Lung (tissue), 12 donors: ENCODE measurements around the gene RABGAP1. TPM values are rescaled to one million over a fixed set of nuclear protein-coding genes. Genes with fewer than 3 reads are reported as not detected.

ENCODE experiments used
- ATAC-seq: fragments of 200-7000 bp; cut with Tn5 transposase; one replicate; pipeline ENCODE4 v1.9.1; 2020; ENCODE audit warnings: moderate number of reproducible peaks; ENCODE audit not compliant: insufficient read depth, low FRiP score
- DNase-seq, 3 donors: peaks; one replicate each; pipeline ENCODE4 v3.0.0-alpha.2; 2013 to 2017
- H3K27ac ChIP-seq, 2 donors: one replicate each; pipeline ENCODE4 v1.5.1; 2013; ENCODE audit warnings: mild to moderate bottlenecking in 2 of 2, moderate library complexity in 2 of 2, control low read depth in 1 of 2, inconsistent platforms in 1 of 2, low read depth in 1 of 2, low read length in 1 of 2
- H3K27me3 ChIP-seq, 3 donors: one replicate each; pipeline ENCODE4 v1.5.1; 2013; ENCODE audit warnings: low read length in 2 of 3; ENCODE audit not compliant: control insufficient read depth in 3 of 3, insufficient read depth in 3 of 3
- H3K36me3 ChIP-seq, 4 donors: one replicate each; pipeline ENCODE4 v1.5.1; 2013; ENCODE audit warnings: low read length in 4 of 4, mild to moderate bottlenecking in 1 of 4, moderate library complexity in 1 of 4; ENCODE audit not compliant: control insufficient read depth in 4 of 4, insufficient read depth in 4 of 4
- H3K4me1 ChIP-seq, 5 donors: one replicate each; pipeline ENCODE4 v1.5.1; 2013; ENCODE audit warnings: low read length in 5 of 5, mild to moderate bottlenecking in 2 of 5, moderate library complexity in 1 of 5; ENCODE audit not compliant: control insufficient read depth in 5 of 5, insufficient read depth in 5 of 5
- H3K4me3 ChIP-seq: one replicate; pipeline ENCODE4 v1.5.1; 2013; ENCODE audit warnings: mild to moderate bottlenecking, control low read depth, moderate library complexity
- H3K9ac ChIP-seq, 2 donors: one replicate each; pipeline ENCODE4 v1.5.1; 2013; ENCODE audit warnings: low read length in 2 of 2, control low read depth in 1 of 2; ENCODE audit not compliant: insufficient read depth in 1 of 2
- H3K9me3 ChIP-seq, 4 donors: one replicate each; pipeline ENCODE4 v1.5.1; 2013; ENCODE audit warnings: low read length in 3 of 4, mild to moderate bottlenecking in 1 of 4, moderate library complexity in 1 of 4; ENCODE audit not compliant: control insufficient read depth in 4 of 4, insufficient read depth in 3 of 4
- CTCF ChIP-seq: IDR thresholded peaks from 2 replicates; pipeline ENCODE4 v1.5.1; 2012; ENCODE audit warnings: mild to moderate bottlenecking; ENCODE audit errors: control extremely low read depth, extremely low read depth
- WGBS, 2 donors: extraction: QIAGEN DNeasy Blood & Tissue Kit; methylation state at CpG; one replicate each; pipeline ENCODE4 v1.1.7; 2013; 5-methylcytosine and 5-hydroxymethylcytosine counted together
- polyA plus RNA-seq, 2 donors: library from polyadenylated mRNA; stranded (reverse); fragments of 200-250 nt; gene quantifications; one replicate each; pipeline ENCODE4 v1.2.1, GENCODE V29; 2013
- total RNA-seq, 2 donors: library from RNA; depleted of rRNA in 1 of 2; stranded (reverse); fragments of >200 nt in 1 of 2; gene quantifications; one replicate each; pipeline ENCODE4 v1.2.1, GENCODE V29; 2014 to 2021
- donor health status: control.
- donor health status: control.
- donor health status: Bipolar disorder and iron deficiency.
- donor health status: healthy.
- donor health status: DM: yes; HTN: yes; CAD: no.

Gene RABGAP1
- total and polyA plus RNA-seq, 4 donors: 9.6 to 103 (median 34.9) TPM

GRCh38 chr9:123093141-123093540 is 152.3 kb downstream of the RABGAP1 start:
- ATAC-seq (no peak), DNase-seq (no peak)
- H3K36me3 ChIP-seq: peaks cover 17 to 49% (median 28%) of the 10 kb centered on the region in 4 donors
- no peak overlapping the region for H3K9ac ChIP-seq
- WGBS, 2 donors: 84 to 94% methylated on average over 3 of the region's 3 CpGs
- TF ChIP-seq CTCF: no peak
- peaks cover 0 to 7% (median 0%) of the 10 kb centered on the region in 5 donors for H3K4me1 ChIP-seq
- no peak overlapping the region for H3K4me3 ChIP-seq
- no peak overlapping the region for H3K27ac ChIP-seq
- H3K9me3 ChIP-seq: no peaks in the 10 kb centered on the region
- H3K27me3 ChIP-seq: no peaks in the 10 kb centered on the region

GRCh38 chr9:123096987-123097386 is 156.2 kb downstream of the RABGAP1 start:
- peaks cover 31 to 54% (median 37%) of the 10 kb centered on the region in 4 donors for H3K36me3 ChIP-seq
- ATAC-seq: no peak
- H3K9me3 ChIP-seq: no peaks in the 10 kb centered on the region
- H3K27ac ChIP-seq: no peak overlapping the region
- no peak for TF ChIP-seq CTCF
- H3K4me3 ChIP-seq: no peak overlapping the region
- no peak overlapping the region for H3K9ac ChIP-seq
- DNase-seq: no peak
- 73 to 86% methylated on average over 3 of the region's 3 CpGs for WGBS, 2 donors
- H3K4me1 ChIP-seq: no peaks in the 10 kb centered on the region
- no peaks in the 10 kb centered on the region for H3K27me3 ChIP-seq

- no peak for TF ChIP-seq CTCF
- H3K9ac ChIP-seq: no peak overlapping the region
- H3K27me3 ChIP-seq: no peaks in the 10 kb centered on the region
- 97 to 99% methylated on average over 3 of the region's 3 CpGs for WGBS, 2 donors
- H3K27ac ChIP-seq: no peak overlapping the region
- no peak for DNase-seq
- H3K4me1 ChIP-seq: no peaks in the 10 kb centered on the region
- H3K9me3 ChIP-seq: no peaks in the 10 kb centered on the region
- H3K4me3 ChIP-seq: no peak overlapping the region
- H3K36me3 ChIP-seq: peaks cover 26 to 54% (median 37%) of the 10 kb centered on the region in 4 donors
- no peak for ATAC-seq
These were observed 156.7 kb downstream of the RABGAP1 start for GRCh38 chr9:123097430-123098095.

- Histone ChIP-seq H3K4me1 (no peaks in the 10 kb centered on the region), H3K9me3 (no peaks in the 10 kb centered on the region), H3K27me3 (no peaks in the 10 kb centered on the region), H3K27ac (no peak overlapping the region), H3K9ac (no peak overlapping the region), H3K4me3 (no peak overlapping the region), H3K36me3 (peaks cover 26 to 50% (median 36%) of the 10 kb centered on the region in 4 donors)
- 86 to 89% methylated on average over 4 of the region's 4 CpGs for WGBS, 2 donors
- DNase-seq (no peak), ATAC-seq (no peak)
- no peak for TF ChIP-seq CTCF
These were observed 157.3 kb downstream of the RABGAP1 start for GRCh38 chr9:123098096-123098459.
